ENCODE data around the gene GH2. TPM values are rescaled to one million over a fixed set of nuclear protein-coding genes. Genes with fewer than 3 reads are reported as not detected.
A peak's percentile ranks its signal among the peaks of the same experiment; 100 is the strongest.
"Not testable (repeated sequence)": the region's sequence is repeated elsewhere in the genome, so short reads cannot be mapped to it uniquely, and the experiment has no call there.

GH2 gene
- total RNA-seq, 2 experiments from 2014 or later: not detected

GRCh38 chr17:63903787-63904201 is 22.1 kb upstream of the GH2 start:
- H3K79me2 ChIP-seq (ENCODE audit: insufficient read depth, low read depth, low read length); H3K9me3 ChIP-seq (ENCODE audit: low read length); CTCF ChIA-PET (ENCODE audit: unreplicated experiment); H2AFZ ChIP-seq (ENCODE audit: low read length); POLR2A ChIA-PET; H3K9me2 ChIP-seq (ENCODE audit: insufficient read depth, low read length); H3K4me2 ChIP-seq (ENCODE audit: low read length); H3K27ac ChIP-seq (ENCODE audit: low read depth, low read length, poor library complexity, severe bottlenecking); H3K4me1 ChIP-seq (ENCODE audit: insufficient read depth, low read length, poor library complexity, severe bottlenecking); BruUV-seq (replicated peaks); H4K20me1 ChIP-seq (ENCODE audit: insufficient read depth, low read length); H3K4me3 ChIP-seq (ENCODE audit: low read depth, low read length, poor library complexity, severe bottlenecking); intact Hi-C loops (cut with micrococcal nuclease; ENCODE audit: unreplicated experiment); H3K36me3 ChIP-seq (ENCODE audit: insufficient read depth, low read length): not testable (repeated sequence)
- peak; percentile 52 for DNase-seq (ENCODE audit: low spot score)
- TF ChIP-seq, protein P1, sequence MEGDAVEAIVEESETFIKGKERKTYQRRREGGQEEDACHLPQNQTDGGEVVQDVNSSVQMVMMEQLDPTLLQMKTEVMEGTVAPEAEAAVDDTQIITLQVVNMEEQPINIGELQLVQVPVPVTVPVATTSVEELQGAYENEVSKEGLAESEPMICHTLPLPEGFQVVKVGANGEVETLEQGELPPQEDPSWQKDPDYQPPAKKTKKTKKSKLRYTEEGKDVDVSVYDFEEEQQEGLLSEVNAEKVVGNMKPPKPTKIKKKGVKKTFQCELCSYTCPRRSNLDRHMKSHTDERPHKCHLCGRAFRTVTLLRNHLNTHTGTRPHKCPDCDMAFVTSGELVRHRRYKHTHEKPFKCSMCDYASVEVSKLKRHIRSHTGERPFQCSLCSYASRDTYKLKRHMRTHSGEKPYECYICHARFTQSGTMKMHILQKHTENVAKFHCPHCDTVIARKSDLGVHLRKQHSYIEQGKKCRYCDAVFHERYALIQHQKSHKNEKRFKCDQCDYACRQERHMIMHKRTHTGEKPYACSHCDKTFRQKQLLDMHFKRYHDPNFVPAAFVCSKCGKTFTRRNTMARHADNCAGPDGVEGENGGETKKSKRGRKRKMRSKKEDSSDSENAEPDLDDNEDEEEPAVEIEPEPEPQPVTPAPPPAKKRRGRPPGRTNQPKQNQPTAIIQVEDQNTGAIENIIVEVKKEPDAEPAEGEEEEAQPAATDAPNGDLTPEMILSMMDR (conservative IDR thresholded peaks at IDR 0.05; ENCODE audit: low read length): peak; percentile 68

GRCh38 chr17:63901971-63902370 is 20.2 kb upstream of the GH2 start:
- CTCF ChIA-PET (ENCODE audit: unreplicated experiment); H4K20me1 ChIP-seq (ENCODE audit: insufficient read depth, low read length); DNase-seq (ENCODE audit: low spot score); H3K4me2 ChIP-seq (ENCODE audit: low read length); H3K79me2 ChIP-seq (ENCODE audit: insufficient read depth, low read depth, low read length); H3K36me3 ChIP-seq (ENCODE audit: insufficient read depth, low read length); H3K27ac ChIP-seq (ENCODE audit: low read depth, low read length, poor library complexity, severe bottlenecking); BruUV-seq (replicated peaks); intact Hi-C loops (cut with micrococcal nuclease; ENCODE audit: unreplicated experiment); H3K4me3 ChIP-seq (ENCODE audit: low read depth, low read length, poor library complexity, severe bottlenecking); H3K4me1 ChIP-seq (ENCODE audit: insufficient read depth, low read length, poor library complexity, severe bottlenecking); H3K9me3 ChIP-seq (ENCODE audit: low read length); POLR2A ChIA-PET; H3K9me2 ChIP-seq (ENCODE audit: insufficient read depth, low read length); H2AFZ ChIP-seq (ENCODE audit: low read length): not testable (repeated sequence)

GRCh38 chr17:63898899-63899798 is 17.4 kb upstream of the GH2 start:
- DNase-seq (ENCODE audit: low spot score); BruUV-seq (replicated peaks): not testable (repeated sequence)

GRCh38 chr17:63896524-63897354 is 15.0 kb upstream of the GH2 start, which contains the start of gene CSH1:
CSH1 (minus strand) TSS chr17:63896574; CDS start chr17:63896511, 63 bp downstream.
- H3K4me2 ChIP-seq (ENCODE audit: low read length); DNase-seq (ENCODE audit: low spot score); H2AFZ ChIP-seq (ENCODE audit: low read length); H3K4me1 ChIP-seq (ENCODE audit: insufficient read depth, low read length, poor library complexity, severe bottlenecking); H3K9me2 ChIP-seq (ENCODE audit: insufficient read depth, low read length); POLR2A ChIA-PET; H4K20me1 ChIP-seq (ENCODE audit: insufficient read depth, low read length); H3K79me2 ChIP-seq (ENCODE audit: insufficient read depth, low read depth, low read length); CTCF ChIA-PET (ENCODE audit: unreplicated experiment); H3K9me3 ChIP-seq (ENCODE audit: low read length); intact Hi-C loops (cut with micrococcal nuclease; ENCODE audit: unreplicated experiment); H3K27ac ChIP-seq (ENCODE audit: low read depth, low read length, poor library complexity, severe bottlenecking); H3K36me3 ChIP-seq (ENCODE audit: insufficient read depth, low read length); H3K4me3 ChIP-seq (ENCODE audit: low read depth, low read length, poor library complexity, severe bottlenecking); BruUV-seq (replicated peaks): not testable (repeated sequence)

More at GRCh38 chr17:63898899-63899798, 17.4 kb upstream of the GH2 start:
- H2AFZ ChIP-seq (ENCODE audit: low read length); CTCF ChIA-PET (ENCODE audit: unreplicated experiment); intact Hi-C loops (cut with micrococcal nuclease; ENCODE audit: unreplicated experiment); H3K4me1 ChIP-seq (ENCODE audit: insufficient read depth, low read length, poor library complexity, severe bottlenecking); H3K9me2 ChIP-seq (ENCODE audit: insufficient read depth, low read length); POLR2A ChIA-PET; H3K9me3 ChIP-seq (ENCODE audit: low read length); H3K4me2 ChIP-seq (ENCODE audit: low read length); H3K36me3 ChIP-seq (ENCODE audit: insufficient read depth, low read length); H3K79me2 ChIP-seq (ENCODE audit: insufficient read depth, low read depth, low read length); H3K27ac ChIP-seq (ENCODE audit: low read depth, low read length, poor library complexity, severe bottlenecking); H3K4me3 ChIP-seq (ENCODE audit: low read depth, low read length, poor library complexity, severe bottlenecking); H4K20me1 ChIP-seq (ENCODE audit: insufficient read depth, low read length): not testable (repeated sequence)

DNA sequence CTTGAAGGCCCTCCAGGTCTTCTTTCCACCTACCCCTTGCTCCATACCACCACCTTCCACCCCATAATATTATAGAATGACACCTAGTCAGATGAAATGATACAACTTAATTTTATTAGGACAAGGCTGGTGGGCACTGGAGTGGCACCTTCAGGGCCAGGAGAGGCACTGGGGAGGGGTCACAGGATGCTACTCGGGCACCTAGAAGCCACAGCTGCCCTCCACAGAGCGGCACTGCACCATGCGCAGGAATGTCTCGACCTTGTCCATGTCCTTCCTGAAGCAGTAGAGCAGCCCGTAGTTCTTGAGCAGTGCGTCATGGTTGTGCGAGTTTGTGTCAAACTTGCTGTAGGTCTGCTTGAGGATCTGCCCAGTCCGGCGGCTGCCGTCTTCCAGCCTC is 13.1 kb upstream of the GH2 start:
- H2AFZ ChIP-seq (ENCODE audit: low read length); H3K9me3 ChIP-seq (ENCODE audit: low read length); H4K20me1 ChIP-seq (ENCODE audit: insufficient read depth, low read length); H3K79me2 ChIP-seq (ENCODE audit: insufficient read depth, low read depth, low read length); BruUV-seq (replicated peaks); H3K27ac ChIP-seq (ENCODE audit: low read depth, low read length, poor library complexity, severe bottlenecking); DNase-seq (ENCODE audit: low spot score); H3K9me2 ChIP-seq (ENCODE audit: insufficient read depth, low read length); H3K36me3 ChIP-seq (ENCODE audit: insufficient read depth, low read length); H3K4me3 ChIP-seq (ENCODE audit: low read depth, low read length, poor library complexity, severe bottlenecking); H3K4me1 ChIP-seq (ENCODE audit: insufficient read depth, low read length, poor library complexity, severe bottlenecking); POLR2A ChIA-PET; CTCF ChIA-PET (ENCODE audit: unreplicated experiment); H3K4me2 ChIP-seq (ENCODE audit: low read length): not testable (repeated sequence)
- intact Hi-C loops (cut with micrococcal nuclease; ENCODE audit: unreplicated experiment): loop anchor here (5.0 kb wide), 1 partner anchor 97 kb away; no protein-coding TSS in a partner anchor

Measured in OCI-LY7 (cell line).